ENCODE data around the gene RBM39.
A peak's percentile ranks its signal among the peaks of the same experiment; 100 is the strongest.
"Not testable (repeated sequence)": the region's sequence is repeated elsewhere in the genome, so short reads cannot be mapped to it uniquely, and the experiment has no call there.

RBM39 gene

DNA sequence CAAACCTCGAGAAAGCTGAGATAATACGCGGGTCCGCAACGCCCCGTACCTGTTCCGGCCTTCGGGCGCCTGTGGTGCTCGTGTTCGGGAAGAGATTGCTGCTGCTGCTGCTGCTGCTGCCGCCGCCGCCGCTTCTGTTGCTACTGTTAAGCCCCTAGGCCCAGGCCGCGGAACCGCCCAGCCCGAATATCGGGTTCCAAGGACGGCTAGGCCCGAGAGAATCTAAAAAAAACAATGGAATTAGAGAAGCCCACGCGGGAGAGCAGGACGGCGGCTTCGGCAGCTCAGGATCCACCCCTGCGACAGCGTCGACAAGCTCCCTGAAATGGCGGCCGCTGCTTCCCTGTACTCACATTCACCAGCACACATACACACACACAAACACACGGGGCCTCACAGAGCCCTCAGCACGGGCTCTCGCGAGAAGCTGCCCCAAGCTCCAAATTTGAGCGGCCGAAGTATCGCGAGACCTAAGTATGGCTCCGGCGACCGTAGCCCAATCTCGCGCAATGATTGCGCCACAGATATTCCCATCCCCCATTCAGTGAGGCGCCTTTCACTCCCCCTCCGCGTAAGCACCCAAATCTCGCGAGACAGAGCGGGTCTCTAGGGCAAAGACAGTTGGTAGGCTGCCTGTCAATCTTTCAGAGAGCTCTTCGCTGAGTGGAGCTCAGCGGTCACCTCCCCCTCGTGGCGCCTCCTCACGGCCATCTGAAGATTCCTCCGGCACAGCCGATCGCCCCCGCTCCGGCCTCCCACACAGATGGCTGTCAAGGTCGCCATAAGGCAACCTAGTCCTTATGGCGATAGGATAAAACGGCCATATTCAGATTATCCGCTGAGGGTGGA lies at the start of gene RBM39:
RBM39 (minus strand) TSS at position 369 of the 849 bp plus-strand sequence. CDS start 1,386 bp downstream, outside the sequence.
- peak; percentile 100 for DNase-seq

GRCh38 chr20:35791821-35792220 lies 49.8 kb upstream of the RBM39 start:
- DNase-seq: no peak

DNA sequence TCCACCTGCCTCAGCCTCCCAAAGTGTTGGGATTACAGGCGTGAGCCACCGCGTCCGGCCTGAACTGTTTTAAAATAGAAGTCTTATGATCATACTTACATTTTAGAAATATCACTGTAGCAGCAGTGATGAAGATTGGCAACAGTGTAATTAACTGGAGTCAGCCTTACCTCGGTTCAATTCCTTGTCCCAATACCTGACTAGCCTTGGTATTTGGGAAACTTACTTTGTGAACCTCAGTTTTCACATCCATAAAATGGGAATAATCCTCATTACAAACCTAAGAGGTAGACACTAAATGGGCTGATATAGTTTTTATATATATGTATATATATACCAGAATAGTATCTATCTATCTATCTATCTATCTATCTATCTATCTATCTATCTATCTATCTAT lies 49.0 kb upstream of the RBM39 start:
- DNase-seq: no peak

GRCh38 chr20:35788796-35789195 lies 46.7 kb upstream of the RBM39 start:
- no peak for DNase-seq

GRCh38 chr20:35785541-35785940 lies 43.5 kb upstream of the RBM39 start:
- not testable (repeated sequence) for DNase-seq

- not testable (repeated sequence) for DNase-seq
Observed at GRCh38 chr20:35783811-35784210, 41.8 kb upstream of the RBM39 start.

DNA sequence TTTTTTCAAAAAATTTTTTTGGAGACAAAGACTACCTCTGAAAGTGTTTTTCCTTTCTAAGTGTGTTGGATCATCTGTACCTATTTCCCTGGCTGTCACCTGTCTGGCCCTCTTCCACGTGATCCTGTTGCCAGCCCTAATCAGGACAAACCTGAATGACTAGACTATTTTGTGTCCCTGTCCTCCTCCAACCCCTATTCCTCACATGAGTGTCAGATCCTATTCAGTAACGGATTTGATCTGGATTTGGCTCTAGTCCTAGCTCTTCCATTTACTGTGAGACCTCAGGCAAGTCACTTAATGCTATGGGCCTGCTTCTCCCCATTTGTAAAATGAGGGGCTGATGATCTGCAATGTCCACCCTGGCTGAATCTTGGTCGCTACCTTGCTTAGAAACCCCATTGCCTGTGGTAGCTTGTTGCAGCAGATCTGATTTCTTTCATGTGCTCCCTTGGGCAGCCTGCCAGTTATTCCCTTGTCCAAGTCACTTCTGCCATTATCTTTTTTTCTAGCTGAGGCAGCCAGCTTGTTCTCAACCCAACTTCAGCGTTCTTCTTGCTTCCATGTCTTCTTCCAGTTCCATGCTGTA lies 34.5 kb upstream of the RBM39 start:
- DNase-seq: no peak

DNA sequence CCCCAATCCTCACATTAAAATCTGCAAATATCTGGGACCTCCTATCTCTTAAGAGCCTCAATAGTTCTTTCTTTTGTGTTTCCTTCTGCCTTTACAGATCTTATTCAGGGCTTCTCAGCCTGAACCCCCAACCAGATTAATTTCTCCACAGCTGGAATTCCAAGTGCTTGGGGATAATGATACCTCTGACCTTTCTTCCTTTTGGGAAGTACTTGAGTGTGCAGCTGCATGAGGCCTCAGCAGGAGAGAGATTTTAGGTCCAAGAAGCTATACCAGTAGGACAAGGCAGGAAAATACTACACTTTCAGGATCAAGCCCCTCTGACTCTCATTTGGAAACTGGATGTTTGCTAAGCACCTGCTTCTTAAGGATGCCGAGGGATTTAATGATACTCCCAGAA lies 32.3 kb upstream of the RBM39 start:
- no peak for DNase-seq

DNA sequence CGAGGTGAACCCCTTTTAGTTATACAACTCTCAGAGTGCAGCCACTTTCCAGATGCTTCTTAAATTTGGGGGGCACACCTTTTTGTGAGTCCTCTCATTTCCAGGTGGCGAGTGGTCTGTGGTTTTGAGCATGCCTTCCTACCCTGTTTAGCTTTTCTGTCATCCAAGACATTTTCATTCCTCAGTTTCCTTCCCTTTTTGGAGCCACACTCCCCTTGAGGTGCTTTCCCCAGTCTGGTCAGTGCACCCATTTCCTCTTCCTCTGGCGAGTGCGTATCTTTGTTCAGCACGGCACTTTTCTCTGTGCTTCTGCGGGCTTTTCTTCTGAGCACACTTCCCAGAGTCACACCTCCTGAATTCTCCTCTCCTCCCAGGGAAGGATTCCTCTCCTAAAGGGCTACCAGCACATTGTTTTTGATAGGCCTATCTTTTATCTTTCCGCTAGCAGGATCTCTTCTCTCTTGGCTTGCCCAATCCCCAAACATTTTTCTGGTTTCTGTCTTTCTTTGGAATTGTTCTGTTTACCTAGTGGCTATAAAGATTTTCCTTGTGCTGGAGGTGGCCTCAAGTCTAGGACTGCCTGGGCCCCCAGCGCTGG lies 31.2 kb upstream of the RBM39 start:
- no peak for DNase-seq

DNA sequence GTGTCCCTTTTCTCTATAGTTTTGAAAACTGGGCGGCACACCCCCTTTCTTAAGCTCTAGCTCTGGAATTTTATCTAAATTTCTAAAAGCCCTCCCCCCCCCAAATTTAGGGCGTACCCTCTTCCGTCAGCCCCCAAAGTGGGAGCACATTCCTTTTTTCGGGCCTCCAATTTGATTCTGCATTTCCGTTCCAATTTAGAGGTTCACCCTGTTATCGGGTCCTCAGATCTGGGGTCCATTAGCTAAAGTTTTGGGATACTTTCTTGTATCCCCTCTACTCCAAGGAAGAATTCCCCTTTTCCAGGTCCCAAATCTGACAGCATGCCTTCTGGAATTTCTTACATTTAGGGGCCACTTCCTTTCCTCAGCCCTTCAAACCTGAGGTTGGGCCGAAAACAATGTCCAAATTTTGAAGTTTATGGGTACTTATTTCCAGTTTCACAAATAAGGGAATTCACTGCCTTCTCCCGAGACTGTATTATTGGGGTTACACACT lies 30.6 kb upstream of the RBM39 start:
- no peak for DNase-seq

GRCh38 chr20:35771689-35772562 lies 29.9 kb upstream of the RBM39 start, which contains the start of gene PHF20:
Gene PHF20 (plus strand): TSS chr20:35772015. CDS start chr20:35801523, 29,508 bp downstream.
- peak; percentile 98 to 99 for DNase-seq

- no peak for DNase-seq
Observed at GRCh38 chr20:35771367-35771688, 29.3 kb upstream of the RBM39 start.

DNA sequence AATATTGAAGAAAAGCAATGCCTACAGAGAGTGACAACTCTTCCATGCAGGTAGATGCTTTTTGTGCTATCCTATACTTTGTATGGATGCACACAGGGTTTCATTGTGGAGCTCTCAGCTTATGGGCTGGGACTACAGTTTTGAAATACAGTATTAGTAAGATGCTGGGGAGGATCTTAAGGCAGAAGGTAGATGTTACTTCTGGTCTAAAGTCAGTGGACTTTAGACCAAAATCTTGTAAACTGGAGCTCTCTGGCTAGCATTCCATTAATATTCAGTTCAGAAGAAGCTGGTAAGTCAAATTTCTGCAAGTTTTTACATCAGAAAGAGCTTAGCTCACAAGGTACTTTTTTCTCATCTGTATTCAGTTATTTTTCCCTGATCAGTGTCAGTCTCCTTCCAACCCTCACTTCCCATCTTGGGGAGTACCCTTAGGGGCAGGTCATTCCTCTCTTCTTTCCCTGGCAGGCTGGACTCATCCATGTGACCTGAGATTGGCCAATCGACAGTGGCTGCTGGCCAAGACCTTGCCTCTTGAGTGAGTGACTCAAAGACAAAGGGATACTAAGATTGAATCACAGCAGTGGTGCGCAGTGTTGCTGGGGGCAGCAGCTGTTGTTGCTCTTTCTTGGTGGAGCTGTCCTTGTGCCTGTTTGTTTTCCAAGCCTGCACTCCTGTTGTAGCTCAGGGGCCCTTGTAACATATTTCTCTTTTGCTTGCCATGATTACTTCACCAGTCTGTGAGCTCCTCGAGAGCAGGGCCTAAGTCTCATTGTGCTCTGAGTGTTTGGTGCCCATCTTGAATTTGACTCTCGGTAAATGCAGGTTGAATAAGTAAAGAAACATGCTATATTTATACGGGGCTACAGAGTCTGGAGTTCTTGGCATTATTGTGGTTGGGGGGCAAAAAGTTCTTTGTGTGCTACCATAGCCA lies 26.9 kb upstream of the RBM39 start:
- DNase-seq: no peak

DNA sequence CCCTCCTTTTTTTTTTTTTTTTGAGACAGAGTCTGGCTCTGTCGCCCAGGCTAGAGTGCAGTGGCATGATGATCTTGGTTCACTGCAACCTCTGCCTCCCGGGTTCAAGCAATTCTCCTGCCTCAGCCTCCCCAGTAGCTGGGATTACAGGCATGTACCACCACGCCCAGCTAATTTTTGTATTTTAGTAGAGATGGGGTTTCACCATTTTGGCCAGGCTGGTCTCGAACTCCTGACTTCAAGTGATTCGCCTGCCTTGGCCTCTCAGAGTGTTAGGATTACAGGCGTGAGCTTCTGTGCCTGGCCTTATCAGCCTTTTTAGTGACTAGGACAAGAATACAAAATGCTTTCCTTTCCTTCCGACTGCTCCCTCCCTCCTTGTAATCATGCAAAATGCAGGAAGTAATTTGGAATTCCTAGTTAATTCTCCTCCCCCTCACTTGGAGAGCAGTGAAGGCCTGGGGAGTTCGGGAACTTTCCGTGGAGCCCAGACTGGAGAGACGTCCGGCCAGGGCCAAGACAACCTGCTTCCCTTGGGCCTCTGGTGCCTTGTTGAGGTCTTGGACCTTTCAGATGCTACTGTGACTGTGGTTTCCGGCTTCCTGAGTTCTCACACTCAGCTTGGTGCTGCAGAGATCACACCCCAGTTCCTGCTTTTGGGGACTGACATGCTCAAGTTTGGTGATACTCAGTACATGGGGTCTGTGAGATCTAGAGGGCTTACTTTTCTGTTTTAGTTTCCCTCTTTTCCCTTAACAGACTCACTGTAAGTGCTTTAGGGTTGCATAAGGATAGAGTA lies 25.8 kb upstream of the RBM39 start:
- no peak for DNase-seq

DNA sequence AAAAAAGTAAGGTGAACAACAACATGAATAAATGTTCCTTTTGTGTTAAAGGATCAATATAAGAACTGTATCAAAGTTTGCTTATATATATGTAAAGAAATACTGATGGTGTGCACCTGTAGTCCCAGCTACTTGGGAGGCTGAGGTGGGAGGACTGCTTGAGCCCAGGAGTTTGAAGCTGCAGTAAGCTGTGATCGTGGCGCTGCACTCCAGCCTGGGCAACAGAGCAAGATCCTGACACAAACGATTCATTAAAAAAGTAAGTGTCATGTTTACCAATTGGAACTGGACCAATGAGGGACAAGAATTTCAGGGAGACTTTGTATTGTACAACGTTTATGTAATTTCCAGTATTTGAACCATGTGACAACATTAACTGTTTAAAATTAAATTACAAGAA lies 24.8 kb upstream of the RBM39 start:
- DNase-seq: no peak

DNA sequence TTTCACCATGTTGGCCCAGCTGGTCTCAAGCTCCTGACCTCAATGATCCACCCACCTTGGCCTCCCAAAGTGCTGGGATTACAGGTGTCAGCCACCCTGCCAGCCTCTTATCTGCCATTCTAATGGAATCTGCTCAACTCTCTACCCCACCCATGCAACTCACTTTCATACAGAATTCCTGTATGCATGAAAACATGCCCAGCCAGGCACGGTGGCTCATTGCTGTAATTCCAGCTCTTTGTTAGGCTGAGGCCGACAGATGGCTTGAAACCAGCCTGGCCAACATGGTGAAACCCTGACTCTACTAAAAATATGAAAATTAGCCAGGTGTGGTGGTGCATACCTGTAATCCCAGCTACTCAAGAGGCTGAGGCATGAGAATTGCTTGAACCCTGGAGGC lies 22.9 kb upstream of the RBM39 start:
- not testable (repeated sequence) for DNase-seq

DNA sequence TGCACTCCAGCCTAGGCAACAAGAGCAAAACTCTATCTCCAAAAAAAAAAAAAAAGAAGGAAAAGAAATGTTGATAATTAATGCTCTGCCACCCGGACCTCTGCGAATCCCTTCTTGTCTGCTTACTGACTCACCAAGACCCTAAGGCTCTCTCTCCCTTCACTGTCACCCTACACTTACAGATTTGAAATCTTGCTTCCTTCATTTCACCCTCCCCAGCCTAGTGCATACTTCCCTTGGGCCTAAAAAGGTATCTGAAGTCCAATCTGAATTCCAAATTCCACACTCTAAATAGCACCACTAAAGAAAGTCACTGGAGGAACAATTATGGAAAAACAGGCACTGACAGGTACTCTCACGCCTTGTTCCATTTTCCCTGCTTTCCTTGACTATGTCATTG lies 20.4 kb upstream of the RBM39 start:
- DNase-seq: no peak

DNA sequence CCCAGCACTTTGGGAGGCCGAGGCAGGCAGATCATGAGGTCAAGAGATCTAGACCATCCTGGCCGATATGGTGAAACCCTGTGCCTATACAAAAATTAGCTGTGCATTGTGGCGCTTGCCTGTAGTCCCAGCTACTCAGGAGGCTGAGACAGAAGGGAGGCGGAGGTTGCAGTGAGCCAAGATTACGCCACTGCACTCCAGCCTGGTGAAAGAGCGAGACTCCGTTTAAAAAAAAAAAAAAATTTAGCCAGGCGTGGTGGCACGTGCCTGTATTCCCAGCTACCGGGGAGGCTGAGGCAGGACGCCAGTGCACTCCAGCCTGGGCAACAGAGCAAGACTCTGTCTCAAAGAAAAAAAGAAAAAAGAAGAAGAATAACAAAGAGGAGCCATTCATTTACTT lies 19.5 kb upstream of the RBM39 start:
- DNase-seq: not testable (repeated sequence)

DNA sequence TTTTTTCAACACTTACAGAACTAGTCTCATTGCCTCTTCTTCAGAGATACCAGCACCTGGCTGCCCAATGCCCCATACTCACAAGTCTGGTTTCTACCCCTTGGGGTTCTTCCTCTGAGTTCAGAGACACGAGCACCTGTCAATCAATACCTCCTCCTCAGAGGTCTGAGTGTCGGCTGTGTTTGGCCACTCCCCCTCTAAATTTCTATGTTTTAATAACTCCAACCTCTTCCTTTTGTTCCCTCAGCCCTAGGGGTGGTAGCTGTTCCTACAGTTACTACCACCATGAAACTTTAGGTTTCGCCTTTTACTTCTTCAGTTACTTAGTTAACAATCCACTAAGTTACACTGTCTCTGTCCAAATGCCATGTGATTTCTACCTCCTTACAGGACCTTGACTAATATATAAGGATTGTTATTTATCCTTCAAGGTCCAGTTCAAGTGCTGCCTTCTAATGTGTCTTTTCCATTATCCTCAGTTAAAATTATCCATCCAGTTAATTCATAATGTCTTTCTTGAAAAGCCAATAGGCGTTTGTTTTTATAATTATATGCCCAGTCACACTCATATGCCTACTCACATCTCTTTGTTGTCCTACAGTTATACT lies 15.1 kb upstream of the RBM39 start:
- DNase-seq: no peak

GRCh38 chr20:35756404-35756803 lies 14.3 kb upstream of the RBM39 start:
- DNase-seq: no peak
